Naive thymus-derived CD8-positive, alpha-beta T cell (primary cell): ENCODE measurements around the gene CDH16. TPM values are rescaled to one million over a fixed set of nuclear protein-coding genes. Genes with fewer than 3 reads are reported as not detected.
"Not testable (repeated sequence)": the region's sequence is repeated elsewhere in the genome, so short reads cannot be mapped to it uniquely, and the experiment has no call there.

Source experiments
- ATAC-seq, 2 donors: fragments of 150-1000 bp; cut with Tn5 transposase in 1 of 2; sonication (Bioruptor Pico), chemical (Tn5 transposase) in 1 of 2; 1 replicate in 1 of 2; 2 replicates in 1 of 2; pipeline ENCODE4 v1.10.0; 2021; ENCODE audit warnings: mild to moderate bottlenecking in 2 of 2, moderate library complexity in 2 of 2
- POLR2A ChIA-PET: fragments of 350-600 bp; sonication (Branson Sonifier 250); formaldehyde crosslinking; loops from one replicate; lab custom pipeline; 2021; ENCODE audit warnings: antibody characterized with exemption; lab: Charles Lee
- DNase-seq, 10 donors: peaks; one replicate each; pipeline versions ENCODE4 v3.0.0 to v3.0.0-alpha.2; 2020 to 2022
- H3K27ac Mint-ChIP-seq, 10 donors: one replicate each; pipeline ENCODE4 v1.8.0; 2020 to 2022; ENCODE audit warnings: mild to moderate bottlenecking in 10 of 10, mixed read lengths in 10 of 10, moderate library complexity in 4 of 10, inconsistent platforms in 1 of 10
- H3K27me3 Mint-ChIP-seq, 5 donors: one replicate each; pipeline ENCODE4 v1.8.0; 2021 to 2022; ENCODE audit warnings: mixed read lengths in 5 of 5
- H3K36me3 Mint-ChIP-seq, 3 donors: one replicate each; pipeline ENCODE4 v1.8.0; 2020 to 2022; ENCODE audit warnings: mixed read lengths in 3 of 3, mild to moderate bottlenecking in 2 of 3, inconsistent platforms in 1 of 3
- H3K4me1 Mint-ChIP-seq, 4 donors: one replicate each; pipeline ENCODE4 v1.8.0; 2021 to 2022; ENCODE audit warnings: mixed read lengths in 4 of 4
- H3K4me3 Mint-ChIP-seq, 10 donors: one replicate each; pipeline ENCODE4 v1.8.0; 2020 to 2022; ENCODE audit warnings: mild to moderate bottlenecking in 10 of 10, mixed read lengths in 10 of 10, moderate library complexity in 6 of 10, inconsistent platforms in 1 of 10
- H3K9me3 Mint-ChIP-seq, 9 donors: one replicate each; pipeline ENCODE4 v1.8.0; 2020 to 2022; ENCODE audit warnings: mixed read lengths in 9 of 9, mild to moderate bottlenecking in 3 of 9, inconsistent platforms in 1 of 9, moderate library complexity in 1 of 9
- polyA plus RNA-seq, 3 donors: library from polyadenylated mRNA; unstranded; fragments of 300-500 nt; fragmentation: Illumina TruSeq; gene quantifications; one replicate each; pipeline ENCODE4 v1.2.3, GENCODE V29; 2021
- total RNA-seq, 8 experiments: library from RNA in 2 of 8; stranded (reverse) in 2 of 8; gene quantifications; one replicate each; pipeline ENCODE4 v1.2.3 and lab custom pipeline; 2021 to 2026

The CDH16 gene
- total and polyA plus RNA-seq, 5 experiments from 2014 or later, result not detected

GRCh38 chr16:66904846-66905632 is 13.6 kb downstream of the CDH16 start:
- Mint-ChIP-seq H3K36me3 (no peaks in the 10 kb centered on the region), H3K27me3 (no peaks in the 10 kb centered on the region), H3K9me3 (no peaks in the 10 kb centered on the region), H3K4me3 (no peak overlapping the region), H3K27ac (no peak overlapping the region), H3K4me1 (peaks cover 7 to 11% (median 8%) of the 10 kb centered on the region in 4 donors)
- DNase-seq (no peak), ATAC-seq (no peak)
- POLR2A ChIA-PET, result no interaction called here

GRCh38 chr16:66904428-66904845 is 14.2 kb downstream of the CDH16 start:
- no peaks in the 10 kb centered on the region for H3K27me3 Mint-ChIP-seq
- no peak overlapping the region for H3K27ac Mint-ChIP-seq
- DNase-seq, result no peak
- no peak overlapping the region for H3K4me3 Mint-ChIP-seq
- no peaks in the 10 kb centered on the region for H3K36me3 Mint-ChIP-seq
- H3K9me3 Mint-ChIP-seq, result no peaks in the 10 kb centered on the region
- ATAC-seq, result no peak
- POLR2A ChIA-PET, result no interaction called here
- H3K4me1 Mint-ChIP-seq, result peaks cover 7 to 11% (median 8%) of the 10 kb centered on the region in 4 donors

- Mint-ChIP-seq H3K4me1 (peaks cover 7 to 11% (median 8%) of the 10 kb centered on the region in 4 donors), H3K27me3 (no peaks in the 10 kb centered on the region), H3K36me3 (no peaks in the 10 kb centered on the region), H3K27ac (peak overlapping the region in 1 of 10 donors; percentile 11), H3K4me3 (no peak overlapping the region), H3K9me3 (no peaks in the 10 kb centered on the region)
- ATAC-seq, result no peak
- DNase-seq, result no peak
- POLR2A ChIA-PET, result no interaction called here
Observed at GRCh38 chr16:66903544-66904427, 14.9 kb downstream of the CDH16 start.

GRCh38 chr16:66902648-66903543 is 15.8 kb downstream of the CDH16 start:
- DNase-seq (no peak), ATAC-seq (no peak)
- Mint-ChIP-seq H3K27me3 (no peaks in the 10 kb centered on the region), H3K4me1 (peaks cover 7 to 11% (median 8%) of the 10 kb centered on the region in 4 donors), H3K9me3 (no peaks in the 10 kb centered on the region), H3K27ac (no peak overlapping the region), H3K4me3 (no peak overlapping the region), H3K36me3 (no peaks in the 10 kb centered on the region)
- POLR2A ChIA-PET, result no interaction called here

GRCh38 chr16:66901626-66902025 is 17.1 kb downstream of the CDH16 start:
- POLR2A ChIA-PET, result no interaction called here
- DNase-seq, result no peak
- no peaks in the 10 kb centered on the region for H3K36me3 Mint-ChIP-seq
- H3K27ac Mint-ChIP-seq, result no peak overlapping the region
- no peak overlapping the region for H3K4me3 Mint-ChIP-seq
- H3K4me1 Mint-ChIP-seq, result peaks cover 7 to 11% (median 8%) of the 10 kb centered on the region in 4 donors
- no peaks in the 10 kb centered on the region for H3K9me3 Mint-ChIP-seq
- H3K27me3 Mint-ChIP-seq, result no peaks in the 10 kb centered on the region
- ATAC-seq, result no peak

GRCh38 chr16:66900721-66901441 is 17.8 kb downstream of the CDH16 start:
- Mint-ChIP-seq H3K4me3 (no peak overlapping the region), H3K27me3 (no peaks in the 10 kb centered on the region), H3K4me1 (peaks cover 2 to 4% (median 3%) of the 10 kb centered on the region in 4 donors), H3K9me3 (no peaks in the 10 kb centered on the region), H3K36me3 (no peaks in the 10 kb centered on the region), H3K27ac (no peak overlapping the region)
- POLR2A ChIA-PET, result no interaction called here
- DNase-seq (no peak), ATAC-seq (no peak)

GRCh38 chr16:66899945-66900710 is 18.6 kb downstream of the CDH16 start:
- H3K4me3 Mint-ChIP-seq, result no peak overlapping the region
- H3K4me1 Mint-ChIP-seq, result peaks cover 0 to 2% (median under 1%) of the 10 kb centered on the region in 4 donors
- no peaks in the 10 kb centered on the region for H3K9me3 Mint-ChIP-seq
- peak overlapping the region in 1 of 10 donors; percentile 68 for H3K27ac Mint-ChIP-seq
- no peaks in the 10 kb centered on the region for H3K36me3 Mint-ChIP-seq
- no peaks in the 10 kb centered on the region for H3K27me3 Mint-ChIP-seq
- ATAC-seq, result no peak
- DNase-seq, result no peak
- POLR2A ChIA-PET, result interaction anchor here (0.6 kb wide), 1 partner anchor 438 kb away, joined by 4 read pairs; no protein-coding TSS in a partner anchor

- POLR2A ChIA-PET, result interaction anchor here (0.6 kb wide), 1 partner anchor 439 kb away, joined by 4 read pairs; no protein-coding TSS in a partner anchor
- no peaks in the 10 kb centered on the region for H3K27me3 Mint-ChIP-seq
- H3K9me3 Mint-ChIP-seq, result no peaks in the 10 kb centered on the region
- no peak for DNase-seq
- no peak overlapping the region for H3K4me3 Mint-ChIP-seq
- peak overlapping the region in 1 of 10 donors; percentile 68 for H3K27ac Mint-ChIP-seq
- H3K4me1 Mint-ChIP-seq, result peaks cover 0 to 3% (median 1%) of the 10 kb centered on the region in 4 donors
- no peak for ATAC-seq
- no peaks in the 10 kb centered on the region for H3K36me3 Mint-ChIP-seq
Observed at GRCh38 chr16:66899310-66899944, 19.3 kb downstream of the CDH16 start.

GRCh38 chr16:66898933-66899309 is 19.8 kb downstream of the CDH16 start:
- Mint-ChIP-seq H3K4me1 (peaks cover 0 to 3% (median 1%) of the 10 kb centered on the region in 4 donors), H3K27me3 (no peaks in the 10 kb centered on the region)
- no peak for DNase-seq

GRCh38 chr16:66898207-66898606 is 20.5 kb downstream of the CDH16 start:
- Mint-ChIP-seq H3K4me3 (no peak overlapping the region), H3K36me3 (no peaks in the 10 kb centered on the region), H3K27me3 (no peaks in the 10 kb centered on the region), H3K4me1 (peaks cover 0 to 4% (median 2%) of the 10 kb centered on the region in 4 donors), H3K27ac (no peak overlapping the region), H3K9me3 (no peaks in the 10 kb centered on the region)
- ATAC-seq, result no peak
- DNase-seq, result no peak
- POLR2A ChIA-PET, result no interaction called here

More at GRCh38 chr16:66898933-66899309, 19.8 kb downstream of the CDH16 start:
- no peak overlapping the region for H3K27ac Mint-ChIP-seq
- no peak overlapping the region for H3K4me3 Mint-ChIP-seq
- POLR2A ChIA-PET, result no interaction called here
- no peaks in the 10 kb centered on the region for H3K36me3 Mint-ChIP-seq
- no peaks in the 10 kb centered on the region for H3K9me3 Mint-ChIP-seq
- no peak for ATAC-seq

- POLR2A ChIA-PET, result not testable (repeated sequence)
Observed at GRCh38 chr16:66896682-66897081, 22.0 kb downstream of the CDH16 start.

More at GRCh38 chr16:66896682-66897081, 22.0 kb downstream of the CDH16 start:
- not testable (repeated sequence) for H3K36me3 Mint-ChIP-seq, DNase-seq, H3K27ac Mint-ChIP-seq, H3K9me3 Mint-ChIP-seq, ATAC-seq, H3K4me3 Mint-ChIP-seq, H3K4me1 Mint-ChIP-seq, H3K27me3 Mint-ChIP-seq
